DMS53 (cell line): ENCODE measurements around the gene PCDH7.

Source experiments
- DNase-seq: peaks from one replicate; lab custom pipeline; 2025; lab: John Stamatoyannopoulos, UW

PCDH7 gene

DNA sequence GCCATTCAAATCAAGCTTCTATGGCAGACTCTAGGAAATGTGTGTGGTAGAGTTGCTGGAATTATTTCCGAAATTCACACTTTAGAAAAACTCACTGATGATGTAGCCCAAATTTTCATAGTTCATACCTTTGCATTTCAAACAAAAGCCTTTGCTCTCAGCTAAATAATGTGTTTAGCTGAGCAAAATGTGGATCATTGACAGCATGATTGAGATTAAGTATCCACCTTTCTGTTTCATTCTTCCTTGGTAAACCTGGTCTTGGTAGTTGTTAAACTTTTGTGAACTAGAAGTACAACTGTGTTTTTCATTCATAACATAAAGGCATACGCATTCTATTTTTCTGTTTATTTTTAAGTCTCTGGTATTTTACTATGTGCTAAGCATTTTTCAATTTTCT lies 7.2 kb downstream of the PCDH7 start:
- DNase-seq, result no peak

DNA sequence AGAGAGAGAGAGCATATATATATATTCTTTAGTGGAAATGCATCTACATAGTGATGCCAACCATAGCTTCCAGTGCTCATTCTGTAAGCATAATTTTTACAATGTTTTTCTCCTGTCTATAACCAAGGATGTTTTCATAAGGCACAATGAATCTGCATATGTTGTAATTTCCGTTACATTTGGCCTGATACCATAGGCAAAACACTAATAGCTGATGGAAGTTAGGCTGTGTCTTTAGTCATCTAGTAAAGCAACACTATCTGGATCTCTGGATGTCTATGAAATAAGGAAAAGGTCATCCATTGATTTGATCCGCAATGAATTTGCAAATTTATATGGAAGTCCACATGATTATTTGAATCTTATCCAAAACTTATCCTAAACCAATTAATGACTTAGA lies 8.1 kb downstream of the PCDH7 start:
- no peak for DNase-seq

GRCh38 chr4:30743897-30744296 lies 23.7 kb downstream of the PCDH7 start:
- no peak for DNase-seq

DNA sequence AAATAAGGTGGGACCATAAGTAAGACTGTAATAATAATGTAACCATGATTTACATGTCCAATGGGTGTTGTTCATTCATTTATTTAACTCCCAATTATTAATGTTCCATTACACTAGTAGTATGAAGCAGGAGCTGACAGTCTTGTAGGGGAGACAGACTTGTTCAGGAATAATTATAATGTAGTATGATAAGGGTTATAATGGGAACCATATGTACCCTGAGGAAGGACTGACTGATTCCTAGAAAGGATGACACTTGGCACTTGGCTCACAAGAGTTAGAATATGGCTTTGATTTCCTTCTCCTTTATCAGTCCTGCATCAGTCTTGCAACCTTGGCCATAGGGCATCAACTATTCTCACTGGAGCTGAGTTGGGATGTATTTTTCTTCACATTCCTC lies 24.2 kb downstream of the PCDH7 start:
- no peak for DNase-seq

DNA sequence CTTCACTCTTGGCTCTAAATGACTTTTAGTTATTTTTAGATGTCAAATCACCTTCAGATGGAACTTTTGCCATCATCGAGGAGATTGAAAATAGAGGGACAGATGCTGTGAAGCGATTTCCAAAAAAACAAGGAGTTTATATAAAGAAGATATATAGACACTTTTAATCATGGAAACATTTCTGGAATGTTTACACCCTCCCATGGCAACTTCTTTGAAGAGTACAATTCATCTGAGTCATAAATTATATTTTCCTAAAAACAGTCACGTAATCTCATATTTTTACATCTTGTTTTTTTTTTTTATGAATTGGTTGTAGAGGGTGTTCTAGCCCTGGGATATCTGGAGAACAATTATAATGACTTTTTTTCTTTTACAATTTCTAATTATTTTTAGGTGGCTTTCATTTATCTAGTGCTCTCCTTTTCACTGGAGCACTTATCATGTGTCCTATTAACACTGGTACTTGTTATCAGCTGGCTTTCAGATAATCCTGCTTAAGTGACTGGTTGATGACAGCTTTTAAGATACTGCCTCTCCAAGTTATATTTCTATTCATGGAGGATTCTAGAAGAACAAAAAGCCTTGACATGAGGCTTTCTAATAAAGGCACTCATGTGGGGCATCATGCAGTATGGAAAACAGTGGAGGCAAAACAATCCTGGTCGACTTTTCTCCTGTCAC lies 24.9 kb downstream of the PCDH7 start:
- DNase-seq, result no peak

DNA sequence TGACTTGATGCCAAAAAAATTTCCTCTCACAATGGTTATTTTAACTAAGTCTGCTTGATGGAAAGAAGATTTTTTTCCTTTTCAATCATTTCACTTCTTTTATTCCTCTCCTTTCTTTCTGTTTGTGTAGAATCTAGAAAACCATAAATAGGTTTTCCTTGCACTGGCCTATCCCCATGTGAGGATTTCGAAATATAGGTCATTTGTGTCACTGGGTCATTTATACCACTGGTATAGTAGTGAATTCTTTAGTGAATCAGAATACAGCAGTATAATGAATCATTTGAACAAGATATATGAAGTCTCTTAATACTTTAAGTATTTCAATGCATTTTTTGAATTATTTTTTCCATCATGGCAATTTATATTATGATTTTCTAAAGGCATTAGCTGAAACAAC lies 26.6 kb downstream of the PCDH7 start:
- DNase-seq, result no peak

DNA sequence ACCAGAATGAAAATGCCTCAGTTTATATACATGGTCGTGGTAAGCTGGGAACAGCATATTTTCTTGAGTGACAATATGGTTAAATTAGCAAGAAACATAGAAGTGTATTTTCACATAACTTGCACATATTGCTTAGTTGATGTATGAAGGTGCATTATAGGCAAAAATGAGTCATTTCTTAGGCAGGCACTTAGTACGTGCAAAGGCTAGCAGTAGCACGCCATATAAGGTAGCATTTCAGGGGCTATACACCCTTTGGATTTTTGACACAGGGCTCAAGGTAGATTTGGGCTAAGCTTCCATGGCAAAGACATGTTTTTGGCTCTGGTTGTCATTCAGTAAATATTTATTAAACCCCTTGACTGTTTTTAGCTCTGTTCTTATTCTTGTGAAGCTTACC lies 33.1 kb downstream of the PCDH7 start:
- no peak for DNase-seq

DNA sequence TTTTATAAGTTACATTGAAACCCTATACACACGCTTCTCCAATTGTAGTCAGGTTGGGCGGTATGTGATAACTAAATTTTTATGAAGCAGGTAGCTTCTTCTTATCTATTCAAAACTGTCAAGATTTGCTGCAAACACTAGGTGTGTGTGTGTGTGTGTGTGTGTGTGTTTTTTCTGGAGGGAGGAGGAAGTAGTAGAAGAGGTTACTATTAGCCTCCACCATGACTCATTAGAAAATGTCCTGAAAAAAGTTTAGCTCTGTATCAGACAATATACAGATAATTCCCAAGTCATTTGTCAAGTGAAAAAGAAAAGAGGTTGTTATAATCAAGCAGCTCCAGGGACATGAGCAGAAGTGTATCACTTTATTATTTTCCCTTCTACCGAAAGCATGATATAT lies 33.9 kb downstream of the PCDH7 start:
- peak; percentile 52 for DNase-seq

- no peak for DNase-seq
Measured at GRCh38 chr4:30755346-30755745, 35.2 kb downstream of the PCDH7 start.

GRCh38 chr4:30756553-30756952 lies 36.4 kb downstream of the PCDH7 start:
- DNase-seq, result no peak

GRCh38 chr4:30757357-30757756 lies 37.2 kb downstream of the PCDH7 start:
- no peak for DNase-seq

DNA sequence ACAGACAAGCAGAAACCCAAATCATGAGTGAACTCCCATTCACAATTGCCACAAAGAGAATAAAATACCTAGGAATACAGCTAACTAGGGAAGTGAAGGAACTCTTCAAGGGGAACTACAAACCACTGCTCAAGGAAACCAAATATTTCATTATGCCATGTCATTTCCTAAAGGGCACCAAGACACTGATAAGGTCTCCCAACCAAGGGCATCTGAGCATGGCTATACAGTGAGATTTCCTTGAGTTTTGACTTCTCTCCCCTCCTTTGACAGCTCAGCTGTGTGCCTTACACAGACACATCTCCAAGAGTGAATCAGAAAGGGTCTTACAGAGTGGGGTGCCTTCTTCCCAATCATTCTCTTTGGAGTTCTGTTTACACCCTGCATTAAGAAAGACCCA lies 40.4 kb downstream of the PCDH7 start:
- DNase-seq, result no peak

DNA sequence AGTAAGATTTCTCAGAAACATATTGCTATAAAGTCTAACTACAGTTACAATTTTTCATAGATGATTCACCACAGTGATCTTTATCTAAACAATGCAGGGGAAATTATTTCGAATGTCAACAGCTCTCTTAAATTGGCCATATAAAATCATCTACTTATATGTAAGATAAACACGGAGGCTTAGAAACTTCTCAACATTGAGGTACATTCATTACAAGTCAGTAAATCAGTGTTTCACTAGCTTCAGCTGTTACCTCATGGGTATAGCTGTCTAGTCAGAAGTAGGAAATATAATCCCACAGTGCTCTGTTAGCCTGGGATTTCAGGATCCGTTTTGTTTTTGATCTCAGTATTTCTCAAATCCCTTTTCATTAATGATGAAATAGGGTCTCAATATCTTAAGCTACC lies 43.2 kb downstream of the PCDH7 start:
- DNase-seq, result no peak

- DNase-seq, result no peak
Measured at GRCh38 chr4:30765022-30765421, 44.9 kb downstream of the PCDH7 start.

DNA sequence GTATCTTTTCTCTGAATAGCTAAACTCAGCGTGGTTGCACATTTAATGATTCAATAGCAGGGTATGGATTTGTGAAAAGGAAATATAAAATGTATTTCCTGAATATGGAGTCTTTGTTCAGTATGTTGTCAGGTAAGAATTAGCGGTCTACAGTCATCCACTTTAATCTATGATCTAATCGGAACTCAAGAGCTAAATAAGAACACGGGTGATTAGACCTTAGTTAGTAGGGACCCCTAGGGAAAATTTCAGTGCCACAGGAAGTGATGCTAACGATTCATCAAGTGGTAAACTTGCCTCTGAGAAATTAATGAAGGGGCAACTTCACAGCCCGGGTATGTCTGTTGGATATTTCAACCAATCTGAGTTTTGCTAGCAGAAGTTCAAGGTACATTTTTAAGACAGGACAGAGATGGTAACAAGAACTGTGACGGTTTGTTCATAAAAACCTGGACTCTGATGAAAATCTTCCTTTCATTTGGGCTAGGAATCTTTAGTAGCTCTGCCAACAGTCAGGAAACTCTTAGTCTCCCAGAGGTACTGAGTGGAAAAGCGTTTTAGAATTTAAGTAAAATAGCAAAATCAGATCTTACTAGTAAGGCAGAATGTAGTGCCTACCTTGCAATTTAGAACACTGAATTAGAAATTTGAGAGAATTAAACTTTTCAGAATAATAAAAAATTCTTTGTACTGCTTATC lies 47.1 kb downstream of the PCDH7 start:
- no peak for DNase-seq

GRCh38 chr4:30768277-30768676 lies 48.1 kb downstream of the PCDH7 start:
- no peak for DNase-seq

DNA sequence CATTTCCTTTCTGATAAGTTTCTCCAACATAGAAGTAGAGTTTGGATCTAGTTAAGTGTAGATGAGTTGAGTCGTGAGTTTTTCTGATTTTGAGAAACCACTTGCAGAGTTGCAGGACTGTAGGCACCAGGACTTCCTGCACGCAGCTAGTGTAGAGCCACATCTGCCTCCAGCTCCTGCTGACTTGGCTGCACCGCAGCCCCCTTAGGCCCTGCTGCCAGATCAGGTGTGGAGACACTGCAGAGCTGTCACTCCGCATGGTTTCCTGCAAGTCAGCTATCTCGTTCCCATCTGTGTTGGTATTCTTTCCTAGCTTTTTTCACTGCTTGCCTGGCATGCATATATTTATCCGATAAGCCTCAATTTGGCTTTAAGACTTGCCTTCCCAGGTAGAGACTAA lies 48.9 kb downstream of the PCDH7 start:
- no peak for DNase-seq

- DNase-seq, result no peak
Measured at GRCh38 chr4:30770049-30770549, 49.9 kb downstream of the PCDH7 start.

DNA sequence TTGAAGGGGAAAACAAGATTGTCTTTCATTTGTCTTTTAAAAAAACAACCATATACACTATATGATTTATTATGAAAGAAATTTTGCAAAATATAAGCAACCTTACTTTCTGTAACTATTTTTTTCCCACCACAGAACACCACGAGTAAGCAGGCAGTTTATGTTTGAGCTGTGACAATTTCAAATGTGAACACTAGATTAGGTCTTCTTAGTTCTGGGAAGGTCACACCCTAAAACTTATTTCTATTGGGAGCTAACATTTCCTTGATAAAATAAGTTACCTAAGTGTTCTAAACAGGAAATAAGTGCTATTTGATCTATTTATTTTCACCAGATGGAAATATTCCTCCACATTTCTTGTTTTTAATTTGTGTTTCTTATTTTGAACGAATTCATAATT lies 50.6 kb downstream of the PCDH7 start:
- DNase-seq, result no peak

GRCh38 chr4:30776451-30776850 lies 56.3 kb downstream of the PCDH7 start:
- DNase-seq, result no peak

DNA sequence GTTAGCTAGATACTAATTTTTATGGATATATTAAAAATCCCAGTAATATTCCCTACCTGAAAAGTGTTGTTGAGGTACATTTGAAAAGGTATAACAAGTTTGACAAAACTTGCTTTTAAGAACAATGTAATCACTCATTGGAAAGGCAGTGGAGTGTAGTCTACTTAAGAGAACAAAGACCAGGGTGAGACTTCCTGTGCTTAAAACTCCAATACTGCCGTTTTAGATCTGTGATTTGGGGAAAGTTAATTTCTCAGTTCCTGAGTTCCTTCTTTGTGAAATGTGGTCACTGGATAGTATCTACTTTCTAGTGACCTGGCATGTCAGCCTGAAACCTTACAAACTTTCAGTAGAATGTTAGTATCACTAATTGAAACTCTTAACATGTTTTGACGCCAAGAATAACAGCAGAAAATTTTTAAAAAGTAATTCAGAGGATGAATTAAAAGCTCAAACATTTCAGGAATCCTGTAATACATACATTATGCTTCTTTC lies 56.8 kb downstream of the PCDH7 start:
- DNase-seq, result peak; percentile 10
